PC-3 (cell line): ENCODE results near the gene TENT4B.

Source experiments
- CTCF ChIP-seq: fragments of 300-600 bp; sonication (generic); conservative IDR thresholded peaks from 2 replicates; pipeline ENCODE4 v1.5.1; 2017; ENCODE audit warnings: antibody characterized with exemption, low read depth, mild to moderate bottlenecking, low read length
- EZH2 ChIP-seq: fragments of 300-600 bp; sonication (generic); IDR thresholded peaks from one replicate; pipeline ENCODE4 v1.6.1; 2017; ENCODE audit warnings: antibody characterized with exemption, mild to moderate bottlenecking, low read length; ENCODE audit not compliant: unreplicated experiment
- EZH2phosphoT487 ChIP-seq: fragments of 300-600 bp; sonication (generic); IDR thresholded peaks from 2 replicates; pipeline ENCODE4 v1.6.1; 2018; ENCODE audit warnings: mild to moderate bottlenecking, antibody characterized with exemption, low read length, borderline replicate concordance

- no peak for TF ChIP-seq CTCF
- no peak for TF ChIP-seq EZH2phosphoT487
- TF ChIP-seq EZH2: no peak
Observed at GRCh38 chr16:50153596-50154419, 702 bp downstream of the TENT4B start.
